Measurements from ENCODE around the gene TMEM144.

GRCh38 chr4:158213466-158213865 is 3.2 kb downstream of the TMEM144 start:
- TF ChIP-seq CTCF (conservative IDR thresholded peaks at IDR 0.05; ENCODE audit: low read length) (no peak), EZH2phosphoT487 (IDR thresholded peaks at IDR 0.05; ENCODE audit: borderline replicate concordance) (no peak)

Data from Loucy (cell line).